Sigmoid colon (tissue), 7 donors: Measurements from ENCODE around the gene ARHGAP15. TPM values are rescaled to one million over a fixed set of nuclear protein-coding genes. Genes with fewer than 3 reads are reported as not detected.

Experiments
- DNase-seq: peaks from one replicate; pipeline ENCODE4 v3.0.0-alpha.2; 2019
- H3K27ac ChIP-seq, 4 donors: fragments of 200-600 bp; sonication (generic); one replicate each; pipeline ENCODE4 v1.5.1; 2016 to 2019; ENCODE audit warnings: mild to moderate bottlenecking in 1 of 4
- H3K27me3 ChIP-seq, 3 donors: fragments of 200-600 bp; sonication (generic); one replicate each; pipeline ENCODE4 v1.5.1; 2019; ENCODE audit warnings: mild to moderate bottlenecking in 1 of 3
- H3K36me3 ChIP-seq, 4 donors: fragments of 200-600 bp; sonication (generic); one replicate each; pipeline ENCODE4 v1.5.1; 2016 to 2019
- H3K4me1 ChIP-seq, 4 donors: fragments of 200-600 bp; sonication (generic); one replicate each; pipeline ENCODE4 v1.5.1; 2017 to 2019
- H3K4me3 ChIP-seq, 4 donors: fragments of 200-600 bp; sonication (generic); one replicate each; pipeline ENCODE4 v1.5.1; 2017 to 2019; ENCODE audit warnings: mild to moderate bottlenecking in 2 of 4, moderate library complexity in 1 of 4
- H3K9me3 ChIP-seq, 4 donors: fragments of 200-600 bp in 3 of 4; sonication (generic) in 3 of 4; one replicate each; pipeline versions ENCODE4 v1.5.1 to v1.6.1; 2013 to 2019
- CTCF ChIP-seq, 4 experiments: fragments of 450-650 bp in 3 of 4; fragments of 200-600 bp in 1 of 4; IDR thresholded peaks; one replicate each; pipeline ENCODE4 v1.5.1; 2016 to 2019; ENCODE audit warnings: antibody characterized with exemption in 4 of 4, mild to moderate bottlenecking in 3 of 4, moderate library complexity in 2 of 4
- EP300 ChIP-seq, 4 donors: sonication (generic); formaldehyde crosslinking; IDR thresholded peaks; one replicate each; pipeline ENCODE4 v1.6.1; 2017; ENCODE audit warnings: antibody characterized with exemption in 4 of 4
- POLR2A ChIP-seq, 2 donors: fragments of 450-650 bp; IDR thresholded peaks; one replicate each; pipeline ENCODE4 v1.6.1; 2016; ENCODE audit warnings: antibody characterized with exemption in 2 of 2, mild to moderate bottlenecking in 2 of 2, moderate library complexity in 2 of 2
- POLR2AphosphoS5 ChIP-seq, 4 donors: sonication (generic); formaldehyde crosslinking; IDR thresholded peaks; one replicate each; pipeline ENCODE4 v1.6.1; 2017; ENCODE audit warnings: antibody characterized with exemption in 4 of 4
- WGBS, 2 donors: extraction: QIAGEN DNeasy Blood & Tissue Kit; methylation state at CpG; one replicate each; pipeline ENCODE4 v1.1.7; 2013; 5-methylcytosine and 5-hydroxymethylcytosine counted together
- intact Hi-C: fragments of 100-400 bp; cut with DNase I; formaldehyde crosslinking; loops from one replicate; pipeline ENCODE4 v1.15.1; 2023
- polyA plus RNA-seq, 3 donors: library from polyadenylated mRNA; stranded (reverse); fragments of 200-250 nt; gene quantifications; one replicate each; pipeline ENCODE4 v1.2.3, GENCODE V29; 2013
- total RNA-seq, 4 donors: library from RNA; depleted of rRNA; stranded (reverse); fragments of >200 nt; gene quantifications; one replicate each; pipeline ENCODE4 v1.1.0, GENCODE V29; 2016
- donor health status: healthy with polysubstance abuse.
- donor health status: Bipolar disorder and iron deficiency.
- donor health status: healthy.

The ARHGAP15 gene
- total and polyA plus RNA-seq, 7 donors, result 3.7 to 16.4 (median 6.0) TPM

- Histone ChIP-seq H3K36me3 (no peaks in the 10 kb centered on the region), H3K27ac (no peak overlapping the region), H3K27me3 (no peaks in the 10 kb centered on the region), H3K4me1 (no peaks in the 10 kb centered on the region), H3K4me3 (no peak overlapping the region), H3K9me3 (no peaks in the 10 kb centered on the region)
- TF ChIP-seq CTCF (IDR thresholded peaks at IDR 0.05) (no peak), POLR2A (IDR thresholded peaks at IDR 0.05) (no peak), POLR2AphosphoS5 (IDR thresholded peaks at IDR 0.05) (no peak), EP300 (IDR thresholded peaks at IDR 0.05) (no peak)
- 73 to 81% methylated on average over 9 of the region's 9 CpGs for WGBS, 2 donors
- intact Hi-C loops, result no loop called here
- DNase-seq, result no peak
These were observed 422.9 kb downstream of the ARHGAP15 start for GRCh38 chr2:143551971-143552650.

- Histone ChIP-seq H3K9me3 (no peaks in the 10 kb centered on the region), H3K27ac (no peak overlapping the region), H3K36me3 (no peaks in the 10 kb centered on the region), H3K4me1 (no peaks in the 10 kb centered on the region), H3K27me3 (no peaks in the 10 kb centered on the region), H3K4me3 (no peak overlapping the region)
- no peak for DNase-seq
- 86 to 87% methylated on average over 3 of the region's 3 CpGs for WGBS, 2 donors
- TF ChIP-seq EP300 (IDR thresholded peaks at IDR 0.05) (no peak), CTCF (IDR thresholded peaks at IDR 0.05) (no peak), POLR2A (IDR thresholded peaks at IDR 0.05) (no peak), POLR2AphosphoS5 (IDR thresholded peaks at IDR 0.05) (no peak)
- intact Hi-C loops, result no loop called here
These were observed 424.0 kb downstream of the ARHGAP15 start for GRCh38 chr2:143553261-143553660.

GRCh38 chr2:143558665-143559064 lies 429.4 kb downstream of the ARHGAP15 start:
- no peak for DNase-seq
- Histone ChIP-seq H3K27me3 (no peaks in the 10 kb centered on the region), H3K9me3 (no peaks in the 10 kb centered on the region), H3K4me3 (no peak overlapping the region), H3K36me3 (peaks cover 0 to 5% (median 0%) of the 10 kb centered on the region in 4 donors), H3K27ac (no peak overlapping the region), H3K4me1 (no peaks in the 10 kb centered on the region)
- intact Hi-C loops, result no loop called here
- WGBS, 2 donors, result 89 to 91% methylated on average over 1 of the region's 1 CpG
- no peak for TF ChIP-seq POLR2A (IDR thresholded peaks at IDR 0.05)
- TF ChIP-seq CTCF (IDR thresholded peaks at IDR 0.05), result no peak
- TF ChIP-seq EP300 (IDR thresholded peaks at IDR 0.05), result no peak
- TF ChIP-seq POLR2AphosphoS5 (IDR thresholded peaks at IDR 0.05), result no peak

GRCh38 chr2:143559147-143559546 lies 429.9 kb downstream of the ARHGAP15 start:
- TF ChIP-seq POLR2A (IDR thresholded peaks at IDR 0.05) (no peak), EP300 (IDR thresholded peaks at IDR 0.05) (no peak), CTCF (IDR thresholded peaks at IDR 0.05) (no peak), POLR2AphosphoS5 (IDR thresholded peaks at IDR 0.05) (no peak)
- intact Hi-C loops, result no loop called here

GRCh38 chr2:143560724-143561123 lies 431.5 kb downstream of the ARHGAP15 start:
- no peak for DNase-seq
- no peaks in the 10 kb centered on the region for H3K27me3 ChIP-seq
- WGBS, 2 donors, result 89 to 97% methylated on average over 7 of the region's 7 CpGs
- no peaks in the 10 kb centered on the region for H3K9me3 ChIP-seq
- TF ChIP-seq POLR2A (IDR thresholded peaks at IDR 0.05) (no peak), CTCF (IDR thresholded peaks at IDR 0.05) (no peak), EP300 (IDR thresholded peaks at IDR 0.05) (no peak), POLR2AphosphoS5 (IDR thresholded peaks at IDR 0.05) (no peak)
- H3K27ac ChIP-seq, result no peak overlapping the region
- no peak overlapping the region for H3K4me3 ChIP-seq
- intact Hi-C loops, result no loop called here
- H3K36me3 ChIP-seq, result peaks cover 0 to 5% (median 0%) of the 10 kb centered on the region in 4 donors
- H3K4me1 ChIP-seq, result no peaks in the 10 kb centered on the region

More at GRCh38 chr2:143559147-143559546, 429.9 kb downstream of the ARHGAP15 start:
- Histone ChIP-seq H3K9me3 (no peaks in the 10 kb centered on the region), H3K4me3 (no peak overlapping the region), H3K36me3 (peaks cover 0 to 5% (median 0%) of the 10 kb centered on the region in 4 donors), H3K4me1 (no peaks in the 10 kb centered on the region), H3K27ac (no peak overlapping the region), H3K27me3 (no peaks in the 10 kb centered on the region)
- 64 to 77% methylated on average over 2 of the region's 2 CpGs for WGBS, 2 donors
- no peak for DNase-seq
